ENCODE data around the gene PRM3.

The PRM3 gene

GRCh38 chr16:11242658-11243057 lies 30.8 kb downstream of the PRM3 start:
- DNase-seq, result no peak

- no peak for DNase-seq
Observed at GRCh38 chr16:11241480-11242204, 31.8 kb downstream of the PRM3 start.

DNA sequence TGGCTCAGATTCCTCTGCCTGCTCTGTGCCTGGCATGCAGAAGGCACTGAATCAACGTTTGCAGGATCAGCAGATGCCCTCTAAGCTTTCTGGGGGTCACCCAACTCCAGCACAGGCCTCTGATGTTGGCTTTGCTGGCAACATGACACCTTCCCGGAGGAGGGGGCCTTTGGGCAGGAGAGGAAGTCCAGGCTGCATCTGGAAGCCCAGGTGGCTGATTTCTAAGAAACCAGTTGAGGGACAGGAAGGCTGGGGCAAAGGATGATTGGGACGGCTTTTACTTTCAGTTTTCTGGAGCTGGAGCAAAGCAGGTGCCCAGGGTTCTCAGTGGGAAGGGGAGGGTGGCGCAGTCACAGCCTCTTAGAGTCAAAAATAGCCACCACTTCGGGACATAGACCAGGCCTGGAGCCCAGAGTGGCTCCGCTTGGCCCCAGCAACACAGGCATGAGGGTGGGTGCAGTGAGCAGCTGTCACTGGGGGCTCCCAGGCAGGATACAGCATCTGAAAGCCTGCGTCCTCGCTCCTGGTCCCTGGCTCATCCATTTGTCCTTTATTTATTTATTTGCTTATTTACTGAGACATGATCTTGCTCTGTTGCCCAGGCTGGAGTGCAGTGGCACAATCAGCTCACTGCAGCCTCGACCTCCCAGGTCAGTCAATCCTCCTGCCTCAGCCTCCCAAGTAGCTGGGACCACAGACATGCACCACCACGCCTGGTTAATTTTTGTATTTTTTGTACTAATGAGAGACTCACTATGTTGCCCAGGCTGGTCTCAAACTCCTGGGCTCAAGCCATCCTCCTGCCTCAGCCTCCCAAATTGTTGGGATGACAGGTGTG lies 32.6 kb downstream of the PRM3 start:
- DNase-seq, result no peak

- DNase-seq, result no peak
Observed at GRCh38 chr16:11239644-11240632, 33.5 kb downstream of the PRM3 start.

DNA sequence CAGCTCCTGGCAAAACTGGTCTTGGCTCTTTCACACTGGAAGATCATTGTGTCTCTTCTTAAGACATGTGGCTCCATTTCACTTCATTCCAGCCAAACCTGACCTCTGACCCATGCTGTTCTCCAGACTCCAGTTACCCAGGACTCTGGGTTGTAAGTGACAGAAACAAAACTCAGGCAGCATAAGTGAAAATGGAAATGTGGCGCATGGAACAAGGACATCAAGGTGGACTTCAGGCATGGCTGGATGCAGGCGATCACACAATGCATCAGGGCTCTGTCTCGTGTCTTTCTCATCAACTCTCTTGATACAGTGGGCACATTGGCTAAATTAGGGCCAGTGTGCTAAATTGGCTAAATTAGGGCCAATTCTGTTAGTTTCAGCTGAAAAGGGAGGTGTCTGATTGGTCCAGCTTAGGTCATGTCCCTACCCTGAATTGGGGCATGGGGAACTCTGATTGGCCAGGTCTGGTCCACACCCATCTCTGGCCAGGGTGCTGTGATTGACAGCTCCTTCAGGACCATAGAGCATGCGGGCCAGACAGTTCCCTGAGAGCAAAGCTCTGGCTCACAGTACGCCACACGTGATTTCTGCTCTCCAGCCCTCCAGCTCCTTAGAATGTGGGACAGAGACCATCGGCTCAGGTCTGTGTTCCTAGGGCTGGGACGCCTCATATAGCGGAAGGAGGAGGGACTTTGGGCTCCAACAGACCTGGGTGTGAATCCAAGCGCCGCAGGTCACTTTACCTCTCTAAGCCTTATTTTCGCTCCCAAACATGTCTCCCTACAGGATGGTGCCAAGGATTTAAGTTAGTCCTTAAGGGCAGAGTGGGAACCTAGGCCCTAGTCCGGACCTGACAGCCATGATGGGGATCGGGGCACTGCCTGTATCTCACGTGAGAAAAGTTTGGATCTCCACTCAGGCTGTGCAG lies 34.9 kb downstream of the PRM3 start:
- no peak for DNase-seq

GRCh38 chr16:11236461-11237254 lies 36.8 kb downstream of the PRM3 start:
- no peak for DNase-seq

- no peak for DNase-seq
Observed at GRCh38 chr16:11235703-11235991, 37.8 kb downstream of the PRM3 start.

DNA sequence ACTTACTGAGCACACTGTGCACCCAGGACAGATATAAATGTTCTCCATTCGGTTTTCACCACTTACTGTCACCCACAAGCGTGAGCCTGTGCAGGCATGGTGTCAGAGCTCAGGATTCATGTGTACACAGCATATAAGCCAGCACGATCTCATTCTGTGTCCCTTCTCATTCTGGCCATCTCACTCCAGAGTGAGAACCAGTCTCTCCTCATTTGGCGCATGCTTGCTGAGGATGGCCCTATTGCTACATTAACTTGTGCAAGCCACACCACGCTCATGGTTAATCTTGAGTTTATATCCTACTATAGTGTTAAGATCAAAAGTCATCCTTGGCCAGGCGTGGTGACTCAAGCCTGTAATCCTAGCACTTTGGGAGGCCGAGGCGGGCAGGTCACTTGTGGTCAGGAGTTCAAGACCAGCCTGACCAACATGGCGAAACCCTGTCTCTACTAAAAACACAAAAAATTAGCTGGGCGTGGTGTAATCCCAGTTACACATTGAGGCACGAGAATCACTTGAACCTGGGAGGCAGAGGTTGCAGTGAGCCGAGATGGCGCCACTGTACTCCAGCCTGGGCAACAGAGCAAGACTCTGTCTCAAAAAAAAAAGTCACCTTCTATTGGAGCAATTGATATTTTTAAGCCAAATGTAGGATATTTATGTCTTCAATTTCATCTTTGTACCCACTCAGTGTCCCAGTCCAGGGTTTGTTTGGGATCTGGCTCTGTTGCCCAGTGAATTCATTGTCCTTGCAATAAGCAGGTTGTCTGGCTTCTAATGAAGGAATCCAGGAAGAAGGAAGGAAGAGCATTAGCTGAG lies 38.3 kb downstream of the PRM3 start:
- no peak for DNase-seq

DNA sequence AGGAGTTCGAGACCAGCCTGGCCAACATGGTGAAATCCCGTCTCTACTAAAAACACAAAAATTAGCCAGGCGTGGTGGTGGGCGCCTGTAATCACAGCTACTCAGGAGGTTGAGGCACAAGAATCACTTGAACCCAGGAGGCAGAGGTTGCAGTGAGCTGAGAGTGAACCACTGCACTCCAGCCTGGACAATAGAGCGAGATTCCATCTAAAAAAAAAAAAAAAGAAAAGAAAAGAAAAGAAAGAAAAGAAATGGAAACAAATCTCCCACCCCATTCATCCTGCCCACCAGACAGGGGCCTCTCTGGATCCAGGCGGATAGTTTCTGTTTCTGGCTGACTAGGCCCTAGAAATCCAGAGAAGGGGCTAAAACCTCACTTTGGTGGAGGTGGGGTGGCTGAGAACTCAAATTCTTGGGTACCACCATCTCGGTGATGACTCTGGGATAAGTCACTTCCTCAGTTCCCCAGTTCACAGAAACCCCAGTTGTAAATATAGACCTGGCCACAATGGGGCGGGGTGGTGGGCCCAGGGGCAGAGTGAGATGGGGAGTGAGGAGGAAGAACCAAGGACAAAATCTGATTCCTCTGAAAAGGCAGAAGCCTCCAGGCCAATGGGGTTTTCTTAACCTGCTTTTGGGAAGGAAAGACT lies 39.6 kb downstream of the PRM3 start:
- DNase-seq, result peak; percentile 72

GRCh38 chr16:11232852-11233726 lies 40.3 kb downstream of the PRM3 start:
- peak; percentile 86 for DNase-seq

- DNase-seq, result no peak
Observed at GRCh38 chr16:11232302-11232851, 41.1 kb downstream of the PRM3 start.

DNA sequence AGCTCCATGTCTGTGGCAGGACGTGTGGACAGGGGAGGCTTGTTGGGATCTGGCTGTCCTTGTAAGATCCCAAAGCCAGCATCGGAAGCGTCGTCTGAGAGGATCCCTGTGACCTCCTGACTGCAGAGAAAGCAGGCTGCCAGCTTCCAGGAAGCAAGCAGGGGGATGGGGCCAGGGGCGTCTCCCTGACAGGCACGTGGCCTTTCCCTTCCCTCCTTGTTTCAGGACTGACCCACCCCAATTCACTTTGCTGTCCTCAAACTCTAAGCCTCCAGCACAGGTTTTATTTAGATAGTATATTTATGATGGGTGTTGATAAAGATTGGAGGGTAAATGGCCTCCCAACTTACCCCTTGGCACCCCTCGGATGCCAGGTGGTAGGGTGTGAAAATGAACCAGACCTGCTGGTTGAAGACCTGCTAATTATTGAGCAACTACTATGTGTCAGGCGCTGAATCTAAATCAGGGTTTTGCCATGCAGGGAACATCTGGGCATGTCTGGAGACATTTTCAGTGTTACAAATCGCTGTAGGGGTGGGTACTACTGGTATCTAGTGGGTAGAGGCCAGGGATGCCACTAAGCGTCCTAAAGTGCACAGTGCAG lies 42.0 kb downstream of the PRM3 start:
- no peak for DNase-seq

DNA sequence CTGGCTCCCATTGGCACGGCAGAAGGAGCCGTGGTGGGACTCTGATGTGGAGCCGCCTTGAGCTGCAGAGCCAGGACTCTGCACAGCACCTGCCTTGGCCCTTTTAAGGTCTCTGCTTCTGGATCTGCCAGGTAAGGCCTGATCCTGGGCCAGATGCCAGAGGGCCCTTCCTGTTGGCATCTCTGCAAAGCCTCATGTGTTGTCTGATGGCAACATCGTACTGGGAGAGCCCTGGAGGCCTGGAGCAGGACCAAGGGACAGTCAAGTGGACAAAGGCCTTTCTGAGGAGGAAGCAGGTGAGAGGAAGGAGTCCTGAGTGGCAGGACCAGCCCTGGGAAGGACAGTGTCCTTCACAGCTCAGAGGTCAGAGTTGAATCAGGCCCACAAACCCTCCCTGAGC lies 43.5 kb downstream of the PRM3 start:
- DNase-seq, result no peak

- no peak for DNase-seq
Observed at GRCh38 chr16:11229432-11229831, 44.0 kb downstream of the PRM3 start.

DNA sequence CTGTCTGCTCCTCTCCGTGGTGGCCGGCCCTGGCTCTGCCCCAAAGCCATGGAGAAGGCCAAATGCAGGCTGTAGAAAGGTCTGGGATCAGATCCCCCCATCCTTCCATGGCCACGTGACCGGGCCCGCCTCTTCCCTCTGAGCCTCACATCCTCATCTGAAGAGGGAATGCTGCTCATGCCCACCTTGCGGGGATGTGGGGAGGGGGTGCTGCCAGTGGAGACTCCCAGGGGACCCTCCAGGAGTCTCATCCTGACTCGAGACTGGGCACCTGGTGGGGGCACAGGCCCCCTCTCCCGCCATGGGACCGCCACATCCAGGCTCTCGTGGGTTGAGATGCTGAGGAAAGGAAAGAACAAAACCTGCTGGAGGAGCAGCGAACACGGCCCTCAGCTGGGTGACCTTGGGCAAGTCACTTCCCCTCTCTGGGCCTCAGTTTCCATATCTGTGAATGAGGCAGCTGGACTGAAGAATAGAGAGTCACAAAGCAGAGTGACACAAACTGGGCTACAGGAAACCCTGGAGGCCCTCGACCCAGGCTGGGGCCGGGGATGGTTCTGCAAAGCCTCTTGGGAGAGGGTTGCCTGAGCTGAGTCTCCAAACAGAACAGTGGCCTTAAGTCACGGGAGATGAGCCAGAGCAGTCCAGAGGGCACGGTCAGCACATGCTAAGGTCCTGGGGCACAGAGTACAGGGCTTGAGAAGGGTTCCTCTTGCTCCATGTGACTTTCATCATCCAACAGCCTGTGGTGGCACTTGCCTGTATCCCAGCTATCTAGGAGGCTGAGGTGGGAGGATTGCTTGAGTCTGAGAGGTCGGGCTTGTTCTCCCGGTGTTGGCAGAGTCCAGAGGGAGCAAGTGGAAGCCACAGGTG lies 47.5 kb downstream of the PRM3 start:
- DNase-seq, result no peak

DNA sequence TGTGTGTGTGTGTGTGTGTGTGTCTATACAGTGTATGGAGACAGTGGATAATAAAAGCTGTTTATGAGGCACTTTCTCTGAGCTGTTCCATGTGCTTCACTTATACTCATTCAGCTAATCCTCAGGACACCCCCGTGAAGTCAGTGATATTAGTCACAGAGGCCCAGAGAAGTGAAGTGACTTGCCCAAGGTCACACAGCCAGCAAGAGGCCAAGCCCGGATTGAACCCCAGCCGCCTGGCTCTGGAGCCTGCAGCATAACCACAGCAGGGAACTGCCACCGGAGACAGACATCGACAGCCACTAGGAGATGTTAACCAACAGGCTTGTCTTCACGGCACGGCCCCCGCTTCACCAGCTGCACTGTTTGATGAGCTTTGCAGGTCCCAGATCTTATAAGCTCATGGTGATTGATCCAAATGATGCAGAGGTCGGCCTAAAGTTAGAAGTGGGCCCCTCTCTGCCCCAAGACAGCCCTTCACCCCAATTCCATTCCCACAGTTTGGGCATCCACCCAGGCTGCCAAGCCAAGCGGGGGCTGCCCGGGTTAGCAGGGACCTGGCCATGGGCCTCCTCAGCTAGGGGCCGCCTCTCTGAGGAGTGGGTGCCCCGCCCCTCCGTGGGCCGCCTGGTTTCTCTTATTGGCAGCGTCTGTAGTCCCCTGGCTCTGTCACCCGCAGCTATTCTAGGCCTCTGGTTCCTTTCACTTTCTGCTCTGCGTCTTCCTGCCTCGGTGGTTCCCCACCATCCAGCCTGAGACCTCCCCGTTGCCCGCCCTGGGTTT lies 48.3 kb downstream of the PRM3 start:
- peak; percentile 86 for DNase-seq

All from CD4-positive, alpha-beta T cell treated with Interleukin-4 for 4 hours (primary cell).